Skeletal muscle satellite cell (primary cell): ENCODE data around the gene CNTLN.
"Not testable (repeated sequence)": the region's sequence is repeated elsewhere in the genome, so short reads cannot be mapped to it uniquely, and the experiment has no call there.

ENCODE experiments used
- H3K27me3 ChIP-seq: 2 replicates; pipeline ENCODE4 v1.7.0; 2013; ENCODE audit warnings: low read length; ENCODE audit not compliant: control insufficient read depth, insufficient read depth
- H3K36me3 ChIP-seq: 2 replicates; pipeline ENCODE4 v1.7.0; 2013; ENCODE audit warnings: mild to moderate bottlenecking, control low read depth, low read length; ENCODE audit not compliant: insufficient read depth
- H3K4me1 ChIP-seq: 2 replicates; pipeline ENCODE4 v1.7.0; 2013; ENCODE audit warnings: low read length; ENCODE audit not compliant: control insufficient read depth, insufficient read depth
- H3K4me2 ChIP-seq: 2 replicates; pipeline ENCODE4 v1.7.0; 2013; ENCODE audit warnings: mild to moderate bottlenecking, low read length
- H3K4me3 ChIP-seq: 2 replicates; pipeline ENCODE4 v1.7.0; 2013; ENCODE audit warnings: low read length
- H3K9ac ChIP-seq: 2 replicates; pipeline ENCODE4 v1.7.0; 2013; ENCODE audit warnings: mild to moderate bottlenecking, low read depth, low read length, moderate library complexity
- H3K9me3 ChIP-seq: replicated peaks from 2 replicates; pipeline ENCODE4 v1.7.0; 2013; ENCODE audit warnings: mild to moderate bottlenecking, control low read depth, low read length

CNTLN gene

GRCh38 chr9:17268531-17269188 lies 133.8 kb downstream of the CNTLN start:
- not testable (repeated sequence) for H3K4me1 ChIP-seq, H3K27me3 ChIP-seq, H3K36me3 ChIP-seq, H3K4me3 ChIP-seq, H3K9ac ChIP-seq, H3K9me3 ChIP-seq, H3K4me2 ChIP-seq

DNA sequence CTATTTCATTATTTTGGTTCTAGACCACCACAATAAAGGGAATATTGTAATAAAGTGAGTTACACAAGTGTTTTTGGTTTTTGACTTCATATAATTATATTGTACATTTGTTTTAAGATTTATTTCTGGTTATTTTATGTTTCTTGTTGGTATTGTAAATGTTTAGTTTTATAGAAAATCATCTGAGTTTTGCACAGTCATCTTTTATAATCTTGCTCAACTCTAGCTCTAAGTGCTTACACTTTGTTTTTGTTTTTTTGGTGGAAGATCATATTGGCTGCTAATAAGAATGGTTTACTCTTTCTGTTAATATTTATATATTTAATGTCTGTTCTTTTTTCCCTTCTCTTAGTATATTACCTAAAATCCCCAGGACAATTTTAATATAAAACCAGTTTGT lies 135.0 kb downstream of the CNTLN start:
- no peak overlapping the region for H3K4me3 ChIP-seq
- no peaks in the 10 kb centered on the region for H3K9me3 ChIP-seq

GRCh38 chr9:17272536-17272935 lies 137.7 kb downstream of the CNTLN start:
- Histone ChIP-seq H3K9ac (no peak overlapping the region), H3K27me3 (no peaks in the 10 kb centered on the region)

More for the DNA sequence above, 135.0 kb downstream of the CNTLN start:
- Histone ChIP-seq H3K4me1 (no peaks in the 10 kb centered on the region), H3K27me3 (no peaks in the 10 kb centered on the region), H3K36me3 (no peaks in the 10 kb centered on the region), H3K9ac (no peak overlapping the region), H3K4me2 (no peak overlapping the region)

GRCh38 chr9:17280350-17281012 lies 145.6 kb downstream of the CNTLN start:
- Histone ChIP-seq H3K27me3 (no peaks in the 10 kb centered on the region), H3K9me3 (no peaks in the 10 kb centered on the region), H3K4me1 (peaks cover 6% of the 10 kb centered on the region), H3K36me3 (no peaks in the 10 kb centered on the region), H3K9ac (no peak overlapping the region), H3K4me3 (no peak overlapping the region), H3K4me2 (no peak overlapping the region)

More at GRCh38 chr9:17272536-17272935, 137.7 kb downstream of the CNTLN start:
- H3K4me1 ChIP-seq, result no peaks in the 10 kb centered on the region
- H3K36me3 ChIP-seq, result no peaks in the 10 kb centered on the region
- H3K4me2 ChIP-seq, result no peak overlapping the region
- no peaks in the 10 kb centered on the region for H3K9me3 ChIP-seq
- no peak overlapping the region for H3K4me3 ChIP-seq

GRCh38 chr9:17290673-17291072 lies 155.8 kb downstream of the CNTLN start:
- H3K9ac ChIP-seq, H3K9me3 ChIP-seq, H3K4me2 ChIP-seq, H3K4me1 ChIP-seq, H3K36me3 ChIP-seq, H3K27me3 ChIP-seq, H3K4me3 ChIP-seq: not testable (repeated sequence)

GRCh38 chr9:17291766-17292165 lies 156.9 kb downstream of the CNTLN start:
- Histone ChIP-seq H3K4me2 (no peak overlapping the region), H3K4me1 (peaks cover 8% of the 10 kb centered on the region), H3K9me3 (no peaks in the 10 kb centered on the region), H3K9ac (no peak overlapping the region), H3K27me3 (no peaks in the 10 kb centered on the region), H3K4me3 (no peak overlapping the region), H3K36me3 (no peaks in the 10 kb centered on the region)

- H3K36me3 ChIP-seq, result no peaks in the 10 kb centered on the region
- no peaks in the 10 kb centered on the region for H3K27me3 ChIP-seq
- peaks cover 8% of the 10 kb centered on the region for H3K4me1 ChIP-seq
- H3K9ac ChIP-seq, result no peak overlapping the region
- no peak overlapping the region for H3K4me2 ChIP-seq
- H3K4me3 ChIP-seq, result no peak overlapping the region
- H3K9me3 ChIP-seq, result no peaks in the 10 kb centered on the region
These were observed 158.8 kb downstream of the CNTLN start for GRCh38 chr9:17293685-17294084.

DNA sequence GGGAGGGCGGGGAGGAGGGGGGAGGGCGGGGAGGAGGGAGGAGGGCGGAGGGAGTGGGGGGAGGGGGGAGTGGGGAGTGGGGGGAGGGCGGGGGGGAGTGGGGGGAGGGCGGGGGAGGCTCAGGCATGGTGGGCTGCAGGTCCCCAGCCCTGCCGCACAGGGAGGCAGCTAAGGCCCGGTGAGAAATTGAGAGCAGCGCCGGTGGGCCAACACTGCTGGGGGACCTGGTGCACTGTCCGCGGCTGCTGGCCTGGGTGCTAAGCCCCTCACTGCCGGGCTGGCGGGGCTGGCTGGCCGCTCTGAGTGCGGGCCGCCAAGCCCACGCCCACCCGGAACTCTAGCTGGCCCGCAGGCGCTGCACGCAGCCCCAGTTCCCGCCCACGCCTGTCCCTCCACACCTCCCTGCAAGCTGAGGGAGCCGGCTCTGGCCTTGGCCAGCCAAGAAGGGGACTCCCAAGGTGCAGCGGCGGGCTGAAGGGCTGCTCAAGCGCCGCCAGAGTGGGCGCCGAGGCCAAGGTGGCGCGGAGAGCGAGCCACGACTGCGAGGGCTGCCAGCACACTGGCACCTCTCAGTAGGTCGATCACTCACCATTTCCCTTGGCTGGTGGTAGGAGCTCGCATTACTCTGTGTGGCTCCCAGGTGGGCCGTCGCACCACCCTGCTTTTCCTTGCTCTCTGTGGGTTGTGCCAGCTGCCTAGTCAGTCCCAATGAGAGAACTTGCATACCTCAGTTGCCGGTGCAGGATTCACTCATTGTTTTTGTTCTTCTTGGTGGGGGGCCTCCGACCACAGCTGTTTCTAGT lies 160.2 kb downstream of the CNTLN start:
- Histone ChIP-seq H3K9me3 (no peaks in the 10 kb centered on the region), H3K4me1 (peaks cover 8% of the 10 kb centered on the region), H3K4me2 (no peak overlapping the region), H3K36me3 (no peaks in the 10 kb centered on the region), H3K27me3 (no peaks in the 10 kb centered on the region), H3K9ac (no peak overlapping the region), H3K4me3 (no peak overlapping the region)

DNA sequence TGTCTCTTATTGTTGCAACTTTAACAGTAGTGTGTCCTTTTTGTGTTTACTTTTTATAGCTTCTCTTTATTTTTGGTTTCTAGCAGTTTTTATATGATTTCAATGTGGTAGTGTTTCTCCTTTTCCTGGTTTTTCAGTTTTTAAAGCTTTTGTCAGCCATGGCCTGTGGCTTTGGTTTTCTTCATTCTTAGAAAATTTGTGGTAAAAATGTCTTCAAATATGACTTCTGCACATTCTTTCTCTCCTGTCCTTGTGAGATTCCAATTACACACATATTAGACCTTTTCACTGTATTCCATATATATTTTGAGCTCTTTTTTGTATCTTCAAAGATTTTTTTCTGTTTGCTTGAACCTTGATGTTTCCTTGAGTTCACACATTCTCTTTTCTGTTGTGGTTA lies 180.5 kb downstream of the CNTLN start:
- Histone ChIP-seq H3K4me3 (no peak overlapping the region), H3K4me1 (peaks cover 9% of the 10 kb centered on the region), H3K36me3 (no peaks in the 10 kb centered on the region), H3K9ac (no peak overlapping the region), H3K27me3 (no peaks in the 10 kb centered on the region), H3K9me3 (no peaks in the 10 kb centered on the region), H3K4me2 (no peak overlapping the region)

GRCh38 chr9:17318821-17319320 lies 184.0 kb downstream of the CNTLN start:
- Histone ChIP-seq H3K4me2 (no peak overlapping the region), H3K9me3 (no peaks in the 10 kb centered on the region), H3K9ac (no peak overlapping the region), H3K4me1 (peaks cover 9% of the 10 kb centered on the region), H3K4me3 (no peak overlapping the region), H3K36me3 (no peaks in the 10 kb centered on the region), H3K27me3 (no peaks in the 10 kb centered on the region)

DNA sequence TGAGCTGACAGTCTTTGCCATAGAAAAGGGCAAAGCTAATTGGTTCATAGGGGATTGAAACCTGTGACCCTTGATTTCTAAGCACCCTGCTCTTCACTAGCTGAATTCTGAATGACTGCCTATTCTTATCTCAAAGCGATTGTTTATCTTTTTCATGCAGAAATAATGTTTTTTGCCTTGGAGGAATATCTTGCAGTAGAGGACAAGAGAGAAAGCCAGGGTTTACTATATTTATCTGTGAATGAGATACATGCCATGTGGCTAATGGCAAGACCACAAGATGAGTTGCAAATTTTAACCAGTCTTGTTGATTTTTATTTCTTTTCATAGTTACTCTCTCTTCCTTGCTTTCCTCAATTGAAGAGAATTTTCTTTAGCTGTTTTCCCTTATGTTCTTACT lies 185.0 kb downstream of the CNTLN start:
- H3K4me3 ChIP-seq, result no peak overlapping the region
- no peaks in the 10 kb centered on the region for H3K36me3 ChIP-seq
- H3K9me3 ChIP-seq, result no peaks in the 10 kb centered on the region
- H3K4me2 ChIP-seq, result no peak overlapping the region
- no peaks in the 10 kb centered on the region for H3K27me3 ChIP-seq
- H3K9ac ChIP-seq, result no peak overlapping the region
- H3K4me1 ChIP-seq, result peaks cover 9% of the 10 kb centered on the region
